ENCODE measurements around the gene ADGB.

GRCh38 chr6:146850238-146850896 is 251.6 kb downstream of the ADGB start:
- no peak for TF ChIP-seq CTCF (IDR thresholded peaks at IDR 0.05; ENCODE audit: low read depth, low read length, missing input control)
- no peak for TF ChIP-seq SP1 (IDR thresholded peaks at IDR 0.05)
- TF ChIP-seq EGR1 (IDR thresholded peaks at IDR 0.05; ENCODE audit: low read depth in 2 of 2): no peak
- no peak for TF ChIP-seq MAX (IDR thresholded peaks at IDR 0.05)
- no peak for TF ChIP-seq RAD21 (IDR thresholded peaks at IDR 0.05)
- TF ChIP-seq RXRA (IDR thresholded peaks at IDR 0.05): no peak
- no peak for TF ChIP-seq ATF3 (IDR thresholded peaks at IDR 0.05)
- no peak for TF ChIP-seq GABPA (IDR thresholded peaks at IDR 0.05 in 1 of 2, conservative IDR thresholded peaks at IDR 0.05 in 1 of 2)
- TF ChIP-seq FOXA1 (IDR thresholded peaks at IDR 0.05): no peak
- TF ChIP-seq YY1 (IDR thresholded peaks at IDR 0.05): no peak
- no peak for TF ChIP-seq REST (IDR thresholded peaks at IDR 0.05)
- TF ChIP-seq TAF1 (conservative IDR thresholded peaks at IDR 0.05): no peak
- no peak for TF ChIP-seq ZBTB33 (IDR thresholded peaks at IDR 0.05)
